IPS-NIHi11 (cell line): ENCODE results near the gene PKD1.

Experiments
- DNase-seq: peaks from one replicate; pipeline ENCODE4 v3.0.0; 2012; ENCODE audit warnings: mixed read lengths, low spot score

PKD1 gene

GRCh38 chr16:2086812-2087747, 48.6 kb downstream of the PKD1 start:
- DNase-seq = no peak

DNA sequence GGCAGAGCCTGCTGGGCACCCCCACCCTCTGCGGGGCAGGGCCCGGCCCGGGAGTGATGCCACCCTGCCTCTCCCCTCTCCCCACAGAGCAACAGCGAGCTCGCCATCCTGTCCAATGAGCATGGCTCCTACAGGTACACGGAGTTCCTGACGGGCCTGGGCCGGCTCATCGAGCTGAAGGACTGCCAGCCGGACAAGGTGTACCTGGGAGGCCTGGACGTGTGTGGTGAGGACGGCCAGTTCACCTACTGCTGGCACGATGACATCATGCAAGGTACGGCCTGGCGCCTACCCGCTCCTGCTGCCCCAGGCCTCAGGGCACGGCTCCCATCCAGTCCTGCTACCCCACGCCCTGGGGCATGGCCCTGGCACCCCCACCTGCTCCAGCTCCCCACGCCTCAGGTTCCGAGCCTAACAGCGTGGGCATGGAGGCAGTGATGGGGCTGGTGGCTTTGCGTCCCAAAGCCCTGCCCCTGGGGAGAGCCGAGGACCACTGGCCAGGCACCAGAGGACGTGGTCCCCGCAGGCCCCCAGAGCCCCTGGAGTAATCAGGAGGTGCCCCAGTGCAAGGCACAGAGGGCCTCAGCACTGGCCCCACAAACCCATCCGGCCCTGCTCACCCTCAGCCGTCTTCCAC, 49.5 kb downstream of the PKD1 start:
- no peak for DNase-seq

DNA sequence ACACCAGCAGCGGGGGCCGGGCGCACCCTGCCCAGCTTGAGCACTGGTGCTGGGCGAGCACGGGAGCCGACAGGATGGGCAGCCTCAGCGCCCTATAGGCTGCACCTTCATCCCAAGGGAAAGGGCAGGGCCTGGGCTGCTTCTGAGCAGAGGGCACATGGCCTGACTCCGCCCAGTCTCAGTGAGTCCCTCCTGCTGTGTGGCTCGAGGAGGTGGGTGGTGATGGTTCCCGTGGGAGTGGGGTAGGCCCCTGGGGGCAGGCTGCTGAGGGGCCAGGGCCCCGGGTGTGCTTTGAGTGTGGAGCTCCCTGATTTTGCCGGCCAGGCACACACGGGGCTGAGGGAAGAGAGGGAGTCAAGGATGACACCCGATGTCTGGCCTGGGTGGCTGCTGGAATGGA, 50.0 kb downstream of the PKD1 start:
- DNase-seq = no peak

DNA sequence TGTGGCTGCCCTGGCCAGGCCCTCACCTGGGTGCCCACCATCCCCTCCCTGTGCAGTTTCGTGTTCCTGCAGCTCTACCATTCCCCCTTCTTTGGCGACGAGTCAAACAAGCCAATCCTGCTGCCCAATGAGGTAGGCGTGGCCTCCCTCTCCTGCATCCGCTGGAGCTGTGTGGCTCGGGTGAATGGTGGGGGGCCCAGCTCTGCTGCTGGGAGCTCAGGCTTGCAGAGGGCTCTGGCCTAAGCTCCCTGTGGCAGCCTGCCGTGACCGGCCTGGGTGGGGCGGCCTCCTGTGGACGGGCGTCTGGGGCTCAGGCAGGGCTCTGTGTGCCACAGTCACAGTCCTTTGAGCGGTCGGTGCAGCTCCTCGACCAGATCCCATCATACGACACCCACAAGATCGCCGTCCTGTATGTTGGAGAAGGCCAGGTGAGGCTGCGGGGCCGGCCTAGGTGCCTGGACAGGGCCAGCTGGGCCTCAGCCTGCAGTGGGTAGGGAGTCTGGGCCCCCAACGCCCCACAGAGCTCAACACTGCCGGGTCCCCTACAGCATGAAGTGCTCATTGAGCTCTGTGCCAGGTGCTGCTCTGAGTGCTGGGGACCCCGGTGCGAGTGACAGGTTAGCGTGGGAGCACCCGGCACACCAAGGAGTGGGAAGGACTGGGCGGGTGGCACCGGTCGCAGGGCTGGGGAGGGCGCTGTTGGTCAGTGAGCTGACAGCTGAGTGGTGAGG, 50.6 kb downstream of the PKD1 start:
- peak; percentile 39 for DNase-seq

- no peak for DNase-seq
These were observed 51.6 kb downstream of the PKD1 start for GRCh38 chr16:2083876-2084780.

- no peak for DNase-seq
These were observed 52.3 kb downstream of the PKD1 start for GRCh38 chr16:2083409-2083808.

- no peak for DNase-seq
These were observed 52.7 kb downstream of the PKD1 start for GRCh38 chr16:2082983-2083364.

- DNase-seq = peak; percentile 74
These were observed 53.3 kb downstream of the PKD1 start for GRCh38 chr16:2082171-2082982.

DNA sequence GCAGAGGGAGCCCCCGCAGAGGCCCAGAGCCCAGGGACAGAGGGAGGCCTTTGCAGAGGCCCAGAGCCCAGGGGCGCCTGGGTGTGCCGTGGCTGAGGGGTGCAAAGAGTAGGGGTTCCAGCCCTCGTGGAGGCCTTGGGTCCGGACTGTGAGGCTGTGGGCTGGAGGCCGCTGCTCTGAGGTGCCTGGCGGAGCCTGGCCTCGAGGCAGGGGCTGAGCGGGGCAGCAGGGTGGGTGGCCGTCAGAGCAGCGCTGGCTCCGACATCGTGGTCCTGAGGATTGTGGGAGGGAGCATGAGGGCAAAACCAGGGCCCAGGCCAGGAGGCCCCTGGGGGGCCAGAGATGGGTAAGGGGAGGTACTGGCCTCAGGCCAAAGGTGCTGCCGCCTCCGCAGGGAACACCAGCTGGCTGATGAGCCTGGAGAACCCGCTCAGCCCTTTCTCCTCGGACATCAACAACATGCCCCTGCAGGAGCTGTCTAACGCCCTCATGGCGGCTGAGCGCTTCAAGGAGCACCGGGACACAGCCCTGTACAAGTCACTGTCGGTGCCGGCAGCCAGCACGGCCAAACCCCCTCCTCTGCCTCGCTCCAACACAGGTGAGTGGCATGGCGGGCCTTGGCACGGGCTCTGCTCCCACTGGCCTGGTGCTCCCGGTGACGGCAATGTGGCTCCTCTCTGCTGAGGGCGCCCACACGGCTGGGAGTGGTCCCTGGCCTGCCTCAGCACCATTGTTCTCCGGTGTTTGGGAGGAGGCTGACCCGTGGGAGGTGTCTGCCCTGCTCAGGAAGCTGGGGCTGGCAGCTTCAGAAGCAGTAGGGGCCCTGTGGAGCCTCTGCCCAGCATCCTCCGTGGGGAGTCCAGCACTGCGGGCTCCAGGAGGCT, 54.3 kb downstream of the PKD1 start:
- no peak for DNase-seq

- no peak for DNase-seq
These were observed 55.7 kb downstream of the PKD1 start for GRCh38 chr16:2079991-2080390.

DNA sequence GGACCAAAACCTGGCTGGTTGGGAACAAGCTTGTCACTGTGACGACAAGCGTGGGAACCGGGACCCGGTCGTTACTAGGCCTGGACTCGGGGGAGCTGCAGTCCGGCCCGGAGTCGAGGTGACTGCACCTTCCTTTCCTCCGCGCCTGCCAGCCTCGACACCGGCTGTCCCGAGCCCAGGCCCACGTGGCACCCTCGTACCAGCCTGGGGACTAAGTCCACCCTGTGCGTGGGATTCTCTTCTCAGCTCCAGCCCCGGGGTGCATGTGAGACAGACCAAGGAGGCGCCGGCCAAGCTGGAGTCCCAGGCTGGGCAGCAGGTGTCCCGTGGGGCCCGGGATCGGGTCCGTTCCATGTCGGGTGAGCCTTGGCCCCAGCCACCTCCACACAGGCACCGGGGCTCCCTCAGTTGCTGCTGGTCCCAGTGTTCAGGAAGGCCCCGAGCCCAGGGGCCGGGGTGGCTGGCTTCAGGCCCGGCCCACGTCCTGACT, 56.3 kb downstream of the PKD1 start:
- no peak for DNase-seq

GRCh38 chr16:2078691-2079090, 57.0 kb downstream of the PKD1 start:
- no peak for DNase-seq

DNA sequence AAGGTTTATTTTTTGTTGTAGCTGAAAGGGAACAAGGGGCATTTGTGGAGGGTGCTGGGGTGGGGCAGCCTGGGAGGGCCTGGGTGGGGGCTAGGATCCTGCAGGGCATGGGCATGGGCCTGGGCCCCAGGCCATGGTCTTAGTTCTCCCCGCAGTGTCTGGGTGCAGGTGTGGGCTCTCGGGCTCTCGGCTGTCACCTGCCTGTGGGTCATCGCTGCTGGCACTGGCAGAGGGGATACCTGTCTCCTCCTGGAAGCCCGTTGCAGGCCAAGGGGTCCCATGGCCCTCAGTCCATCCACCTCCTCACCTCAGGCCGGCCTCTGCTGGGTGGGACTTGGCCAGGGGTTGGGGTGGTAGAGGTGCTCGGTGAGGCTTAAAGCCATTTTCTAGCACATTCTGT, 57.6 kb downstream of the PKD1 start:
- no peak for DNase-seq

GRCh38 chr16:2077696-2078095, 58.0 kb downstream of the PKD1 start:
- DNase-seq = no peak

- no peak for DNase-seq
These were observed 58.7 kb downstream of the PKD1 start for GRCh38 chr16:2077016-2077415.

DNA sequence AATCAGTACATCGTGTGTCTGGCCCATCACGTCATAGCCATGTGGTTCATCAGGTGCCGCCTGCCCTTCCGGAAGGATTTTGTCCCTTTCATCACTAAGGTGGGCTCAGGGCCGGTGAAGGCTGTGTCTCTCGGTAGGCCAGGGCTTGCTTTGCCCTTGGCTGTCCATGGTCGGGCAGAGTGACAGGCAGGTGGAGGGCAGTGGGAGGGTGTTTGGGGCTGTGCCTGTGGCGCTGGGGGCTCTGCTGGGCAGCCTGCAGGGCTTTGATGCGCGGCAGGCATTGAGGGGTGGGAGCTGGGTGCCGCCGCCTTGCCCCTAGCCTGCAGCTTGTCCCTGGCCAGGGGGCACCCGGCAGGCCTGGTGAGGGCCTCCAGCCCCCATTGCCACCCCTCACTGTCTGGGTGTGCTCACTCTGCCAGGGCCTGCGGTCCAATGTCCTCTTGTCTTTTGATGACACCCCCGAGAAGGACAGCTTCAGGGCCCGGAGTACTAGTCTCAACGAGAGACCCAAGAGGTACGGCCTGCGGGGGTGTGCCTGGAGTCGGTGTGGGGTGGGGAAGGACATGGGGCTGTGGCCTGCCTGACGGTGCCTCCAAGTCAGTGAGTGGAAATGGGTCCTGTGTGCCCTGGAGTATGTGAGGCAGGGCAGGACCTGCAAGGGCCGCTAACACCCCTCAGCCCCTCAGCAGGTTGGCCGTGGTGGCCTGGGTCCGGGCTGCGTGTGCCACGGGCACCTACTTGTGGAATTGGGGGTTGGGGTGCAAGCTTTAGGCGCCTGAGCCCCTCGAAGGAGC, 59.4 kb downstream of the PKD1 start:
- DNase-seq = no peak

GRCh38 chr16:2075631-2076030, 60.1 kb downstream of the PKD1 start:
- no peak for DNase-seq

- DNase-seq = no peak
These were observed 61.6 kb downstream of the PKD1 start for GRCh38 chr16:2074071-2074470.

- DNase-seq = no peak
These were observed 62.8 kb downstream of the PKD1 start for GRCh38 chr16:2072926-2073325.
